Kidney (tissue), 14 donors: ENCODE results near the gene PPP2R1B. TPM values are rescaled to one million over a fixed set of nuclear protein-coding genes. Genes with fewer than 3 reads are reported as not detected.

Experiments used
- DNase-seq, 5 donors: peaks; one replicate each; pipeline ENCODE4 v3.0.0-alpha.2; 2013 to 2020
- FAIRE-seq: peaks from 2 replicates; lab custom pipeline; 2012; peaks lifted over from hg19 to GRCh38; lab: Jason Lieb, UNC
- H3K27ac ChIP-seq, 2 donors: one replicate each; pipeline ENCODE4 v1.7.0; 2013; ENCODE audit warnings: low read depth in 2 of 2, low read length in 2 of 2, inconsistent platforms in 1 of 2
- H3K27me3 ChIP-seq: one replicate; pipeline ENCODE4 v1.7.1; 2013; ENCODE audit warnings: low read length, inconsistent platforms; ENCODE audit not compliant: control insufficient read depth, insufficient read depth
- H3K36me3 ChIP-seq, 3 donors: one replicate each; pipeline versions ENCODE4 v1.7.0 to v1.7.1; 2013; ENCODE audit warnings: low read length in 3 of 3, control low read depth in 1 of 3, inconsistent platforms in 1 of 3; ENCODE audit not compliant: insufficient read depth in 3 of 3, control insufficient read depth in 2 of 3
- H3K4me1 ChIP-seq, 3 donors: one replicate each; pipeline versions ENCODE4 v1.7.0 to v1.7.1; 2013; ENCODE audit warnings: low read length in 3 of 3, inconsistent platforms in 1 of 3, low read depth in 1 of 3; ENCODE audit not compliant: control insufficient read depth in 2 of 3, insufficient read depth in 2 of 3
- H3K4me3 ChIP-seq, 3 donors: one replicate each; pipeline versions ENCODE4 v1.7.0 to v1.8.1; 2013; ENCODE audit warnings: low read length in 3 of 3, control low read depth in 1 of 3, inconsistent platforms in 1 of 3
- H3K9ac ChIP-seq, 3 donors: one replicate each; pipeline versions ENCODE4 v1.7.0 to v1.7.1; 2013; ENCODE audit warnings: low read length in 3 of 3, control low read depth in 1 of 3, inconsistent platforms in 1 of 3
- H3K9me3 ChIP-seq, 3 donors: one replicate each; pipeline versions ENCODE4 v1.7.0 to v1.7.1; 2013; ENCODE audit warnings: low read length in 3 of 3, control low read depth in 1 of 3, inconsistent platforms in 1 of 3; ENCODE audit not compliant: control insufficient read depth in 2 of 3, insufficient read depth in 1 of 3
- CTCF ChIP-seq: IDR thresholded peaks from 3 replicates; pipeline ENCODE4 v1.5.1; 2012; ENCODE audit warnings: mild to moderate bottlenecking, moderate library complexity, borderline replicate concordance; ENCODE audit not compliant: insufficient read depth; ENCODE audit errors: extremely low read depth
- intact Hi-C: fragments of 100-400 bp; cut with DNase I; formaldehyde crosslinking; loops from one replicate; pipeline ENCODE4 v1.11.1; 2022
- polyA plus RNA-seq: library from polyadenylated mRNA; stranded (reverse); fragments of 350-450 nt; fragmentation: Illumina TruSeq; extraction: RNeasy Lipid Tissue Mini Kit (QIAGEN cat#74804); gene quantifications from one replicate; pipeline ENCODE4 v1.2.3, GENCODE V29; 2014; ENCODE audit warnings: low read depth, low replicate concordance; ENCODE audit not compliant: insufficient read depth
- total RNA-seq: library from RNA; stranded (reverse); fragmentation: NEBNext Ultra II Directional; extraction: Animal tissue kit (Norgen Biotek cat#: 25700); gene quantifications from one replicate; pipeline ENCODE4 v1.2.1, GENCODE V29; 2021
- donor health status: control.
- donor health status: control.
- donor health status: control.
- donor health status: control.
- donor health status: control.
- donor health status: DM: yes; HTN: yes; CAD: no.
- donor health status: Normal renal cell carcinoma (clear cell type).

PPP2R1B gene
- total and polyA plus RNA-seq, 2 donors from 2014 or later: 11.7 to 35.5 TPM

GRCh38 chr11:111797145-111797581, 31.0 kb upstream of the PPP2R1B start:
- intact Hi-C loops: no loop called here
- no peak overlapping the region for H3K4me3 ChIP-seq
- no peak overlapping the region for H3K27ac ChIP-seq
- FAIRE-seq: no peak
- no peaks in the 10 kb centered on the region for H3K27me3 ChIP-seq
- H3K4me1 ChIP-seq: peaks cover 0 to 4% (median 0%) of the 10 kb centered on the region in 3 donors
- peak in 1 of 5 donors; percentile 16 for DNase-seq
- peaks cover 0 to 5% (median 0%) of the 10 kb centered on the region in 3 donors for H3K9me3 ChIP-seq
- peaks cover 0 to 4% (median 0%) of the 10 kb centered on the region in 3 donors for H3K36me3 ChIP-seq
- TF ChIP-seq CTCF: no peak
- no peak overlapping the region for H3K9ac ChIP-seq

GRCh38 chr11:111796696-111797095, 30.5 kb upstream of the PPP2R1B start:
- peaks cover 0 to 4% (median 0%) of the 10 kb centered on the region in 3 donors for H3K36me3 ChIP-seq
- FAIRE-seq (no peak), DNase-seq (no peak)
- H3K9me3 ChIP-seq: peaks cover 0 to 5% (median 0%) of the 10 kb centered on the region in 3 donors
- no peak overlapping the region for H3K4me3 ChIP-seq
- intact Hi-C loops: no loop called here
- H3K27me3 ChIP-seq: no peaks in the 10 kb centered on the region
- TF ChIP-seq CTCF: no peak
- peaks cover 0 to 4% (median 0%) of the 10 kb centered on the region in 3 donors for H3K4me1 ChIP-seq
- H3K9ac ChIP-seq: no peak overlapping the region
- no peak overlapping the region for H3K27ac ChIP-seq

GRCh38 chr11:111795334-111795985, 29.3 kb upstream of the PPP2R1B start:
- no peak overlapping the region for H3K4me3 ChIP-seq
- no peak overlapping the region for H3K27ac ChIP-seq
- H3K36me3 ChIP-seq: peaks cover 0 to 8% (median 0%) of the 10 kb centered on the region in 3 donors
- H3K9me3 ChIP-seq: peaks cover 0 to 5% (median 0%) of the 10 kb centered on the region in 3 donors
- peaks cover 0 to 4% (median 3%) of the 10 kb centered on the region in 3 donors for H3K4me1 ChIP-seq
- no peak overlapping the region for H3K9ac ChIP-seq
- no peak for TF ChIP-seq CTCF
- no peaks in the 10 kb centered on the region for H3K27me3 ChIP-seq
- intact Hi-C loops: no loop called here
- no peak for FAIRE-seq
- no peak for DNase-seq
